Activated CD4-positive, alpha-beta T cell treated with anti-CD3 and anti-CD28 coated beads, Interleukin-2, amount 50 U/mL, for 48 hours (primary cell): ENCODE data around the gene CXADR.
"Not testable (repeated sequence)": the region's sequence is repeated elsewhere in the genome, so short reads cannot be mapped to it uniquely, and the experiment has no call there.

Source experiments
- DNase-seq, 2 experiments: peaks; one replicate each; pipeline ENCODE4 v3.0.0-alpha.2; 2020

CXADR gene

DNA sequence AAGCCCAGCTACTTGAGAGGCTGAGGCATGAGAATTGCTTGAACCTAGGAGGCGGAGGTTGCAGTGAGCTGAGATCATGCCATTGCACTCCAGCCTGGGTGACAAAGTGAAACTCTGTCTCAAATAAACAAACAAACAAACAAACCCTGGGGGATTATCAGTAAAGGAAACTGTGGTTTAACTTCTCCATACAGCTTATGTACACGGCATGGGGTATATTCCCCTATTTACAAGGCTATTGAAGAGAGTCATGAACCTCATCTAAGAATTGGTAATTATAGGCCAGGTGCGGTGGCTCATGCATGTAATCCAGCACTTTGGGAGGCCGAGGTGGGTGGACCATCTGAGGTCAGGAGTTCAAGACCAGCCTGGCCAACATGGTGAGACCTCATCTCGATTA, 9.9 kb upstream of the CXADR start:
- DNase-seq: not testable (repeated sequence)

DNA sequence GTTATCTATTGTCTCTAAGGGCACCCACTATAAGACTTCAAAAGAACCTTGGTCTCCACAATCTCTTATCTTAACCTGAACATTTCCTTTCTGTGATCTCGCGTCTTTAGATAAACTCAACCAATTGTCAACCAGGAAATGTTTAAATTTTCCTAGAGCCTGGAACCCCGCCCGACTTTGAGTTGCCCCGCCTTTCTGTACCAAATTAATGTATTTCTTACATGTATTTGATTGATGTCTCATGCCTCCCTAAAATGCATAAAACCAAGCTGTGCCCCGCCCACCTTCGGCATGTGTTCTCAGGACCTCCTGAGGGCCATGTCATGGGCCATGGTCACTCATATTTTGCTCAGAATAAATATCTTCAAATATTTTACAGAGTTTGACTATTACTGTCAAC, 5.9 kb upstream of the CXADR start:
- DNase-seq: no peak

DNA sequence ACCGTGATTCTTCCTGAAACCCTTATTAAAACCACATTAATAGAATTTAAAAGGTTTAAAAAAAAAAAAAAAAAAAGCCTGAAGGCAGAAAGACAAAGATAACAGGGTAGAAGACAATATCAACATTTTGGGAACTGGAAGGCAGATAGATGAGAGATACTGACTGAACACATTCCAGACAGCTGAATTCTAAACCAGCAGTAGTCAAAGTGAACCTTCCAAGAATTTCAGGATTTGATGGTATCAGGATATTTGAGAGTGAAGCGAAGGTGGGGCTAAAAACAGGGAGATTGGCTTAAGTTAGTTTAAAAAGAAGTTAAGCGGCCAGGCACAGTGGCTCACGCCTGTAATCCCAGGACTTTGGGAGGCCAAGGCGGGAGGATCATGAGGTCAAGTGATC, 5.3 kb upstream of the CXADR start:
- no peak for DNase-seq

DNA sequence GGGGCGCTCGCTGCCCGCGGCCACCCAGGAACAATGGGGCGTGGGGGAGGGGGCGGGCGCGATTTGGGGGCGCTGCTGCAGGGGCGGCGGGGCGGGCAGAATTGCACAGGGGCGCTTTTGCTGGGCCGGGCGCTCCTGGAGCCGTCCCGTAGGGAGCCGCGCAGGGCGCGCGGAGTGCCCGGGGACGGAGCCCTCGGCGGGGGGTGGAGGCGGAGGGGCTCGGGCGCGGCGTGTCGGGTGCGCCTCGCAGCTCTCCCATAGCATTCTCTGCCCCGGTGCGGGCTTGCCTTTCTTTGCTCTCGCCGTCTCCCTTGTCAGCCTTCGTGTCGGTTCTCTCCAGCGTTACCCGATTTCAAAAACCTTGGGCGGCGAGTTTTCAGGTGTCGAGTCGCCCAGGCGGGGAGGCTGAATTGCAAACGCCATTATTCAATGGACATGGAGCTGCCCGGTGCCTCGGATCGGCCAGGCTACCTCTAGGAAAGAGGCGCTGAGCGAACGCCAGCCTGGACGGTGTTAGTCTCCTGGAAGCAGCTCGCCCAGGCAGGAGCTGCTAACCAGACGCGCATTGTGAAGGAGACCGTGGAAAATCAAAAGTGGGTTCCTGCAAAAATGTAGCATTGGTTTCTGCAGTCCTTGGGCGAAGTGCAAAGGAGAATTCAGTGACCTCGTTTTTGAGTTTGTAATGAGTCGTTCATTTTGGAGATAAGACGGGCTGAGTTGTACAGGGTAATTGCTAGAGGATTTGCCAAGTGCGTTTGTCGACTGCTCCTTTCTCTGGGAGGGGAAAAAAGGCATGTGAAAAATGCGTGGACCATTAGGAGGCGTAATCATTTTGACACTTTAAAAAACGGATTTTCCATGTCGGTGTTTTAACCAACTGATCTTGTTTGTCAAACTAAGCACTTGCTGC, 626 bp downstream of the CXADR start:
- DNase-seq: peak; percentile 23 to 30

DNA sequence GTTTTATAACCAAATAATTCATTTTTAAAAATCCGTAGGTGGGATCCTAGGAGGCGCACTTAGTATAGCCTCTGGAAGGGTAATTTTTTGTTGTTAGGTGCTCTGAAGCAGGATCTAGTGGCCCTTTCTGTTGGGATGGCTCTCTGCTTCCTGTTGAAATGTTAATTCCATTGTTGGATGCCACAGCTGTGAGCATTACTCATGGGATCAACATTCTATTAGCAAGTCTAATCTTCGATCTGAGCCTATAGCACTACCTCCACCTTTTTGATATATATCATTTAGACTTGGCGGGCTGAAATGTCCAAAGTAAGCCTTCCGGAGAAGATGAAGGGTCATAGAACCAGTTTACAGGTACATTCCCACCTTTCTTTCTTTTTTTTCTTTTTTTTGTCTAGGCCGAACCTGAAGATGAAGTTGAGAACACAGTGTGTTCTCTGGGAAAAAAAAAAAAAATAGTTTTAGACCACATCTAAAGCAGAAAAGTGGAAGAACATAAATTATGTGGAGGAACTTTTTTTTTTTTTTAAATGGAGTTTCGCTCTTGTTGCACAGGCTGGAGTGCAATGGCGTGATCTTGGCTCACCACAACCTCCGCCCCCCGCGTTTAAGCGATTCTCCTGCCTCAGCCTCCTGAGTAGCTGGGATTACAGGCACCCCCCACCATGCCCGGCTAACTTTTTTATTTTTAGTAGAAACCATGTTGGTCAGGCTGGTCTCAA, 1.4 kb downstream of the CXADR start:
- DNase-seq: no peak

DNA sequence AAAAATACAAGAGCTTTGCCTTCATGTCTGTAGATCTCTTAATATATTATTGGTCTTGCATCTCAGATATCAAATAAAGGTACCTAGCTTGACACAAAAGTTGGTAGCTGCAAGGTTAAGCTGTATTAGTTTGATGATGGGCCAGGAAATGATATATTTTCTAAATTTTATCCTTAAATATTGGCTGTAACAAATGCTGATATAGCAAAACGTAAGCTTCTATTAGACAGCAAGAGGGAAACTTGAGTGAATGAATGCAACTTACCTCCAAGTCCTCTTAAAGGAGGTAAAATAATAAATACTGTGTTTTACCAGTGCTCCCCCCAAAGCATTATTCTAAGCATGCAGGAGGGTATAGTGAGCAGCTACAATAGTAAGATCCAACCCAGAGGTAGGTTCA, 4.2 kb downstream of the CXADR start:
- DNase-seq: not testable (repeated sequence)

DNA sequence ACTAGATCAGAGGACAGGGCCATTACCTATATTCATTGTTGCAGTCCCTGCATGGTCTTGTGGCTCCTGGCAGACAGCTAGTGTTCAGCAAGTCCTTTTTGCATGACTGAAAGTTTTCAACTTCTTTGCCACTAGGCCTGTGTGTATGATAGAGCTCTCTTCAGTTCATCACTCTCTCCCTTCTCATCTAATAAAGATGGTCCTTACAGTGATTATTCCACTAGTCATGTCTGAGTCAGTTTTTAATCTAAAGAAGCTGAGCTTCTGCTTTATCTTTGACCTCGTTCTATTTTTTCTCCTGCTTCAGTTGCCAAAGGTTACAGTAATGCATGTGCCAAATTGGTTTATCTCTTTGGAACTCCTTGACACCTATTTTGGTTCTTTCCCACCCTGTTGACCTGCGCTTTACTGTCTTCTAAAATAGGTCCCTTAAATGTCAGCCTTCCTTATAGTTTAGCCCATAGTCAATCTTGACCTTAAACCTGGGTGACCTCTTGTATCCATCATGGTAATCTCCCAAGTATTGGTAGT, 6.4 kb downstream of the CXADR start:
- no peak for DNase-seq

DNA sequence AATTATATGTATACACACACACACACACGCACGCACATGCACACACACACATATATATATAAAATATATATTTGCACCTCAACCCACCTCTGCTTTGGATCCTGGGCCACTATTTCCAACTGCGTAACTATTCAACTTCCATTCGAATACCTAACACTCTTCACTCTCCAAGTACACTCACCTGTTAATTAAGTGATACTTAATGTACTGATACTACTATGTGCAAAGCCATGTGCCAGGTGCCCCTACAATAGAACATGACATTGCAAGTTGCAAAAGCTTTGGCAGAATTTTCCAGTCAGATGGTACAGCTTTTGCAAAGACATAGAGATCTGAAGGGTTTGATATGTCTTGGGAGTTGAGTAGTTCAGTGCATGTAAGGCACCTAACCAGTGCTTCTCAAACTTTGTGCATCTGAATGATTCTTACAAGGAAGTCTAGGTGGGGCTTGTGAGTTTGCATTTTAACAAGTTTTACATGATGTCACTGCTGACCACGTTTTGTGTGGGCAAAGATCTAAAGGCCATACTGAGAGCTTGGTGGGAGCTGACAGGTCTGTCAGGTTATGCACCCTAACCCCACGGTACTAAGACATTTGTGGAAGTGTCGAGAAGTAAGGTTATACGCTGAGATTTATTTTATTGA, 7.2 kb downstream of the CXADR start:
- no peak for DNase-seq

DNA sequence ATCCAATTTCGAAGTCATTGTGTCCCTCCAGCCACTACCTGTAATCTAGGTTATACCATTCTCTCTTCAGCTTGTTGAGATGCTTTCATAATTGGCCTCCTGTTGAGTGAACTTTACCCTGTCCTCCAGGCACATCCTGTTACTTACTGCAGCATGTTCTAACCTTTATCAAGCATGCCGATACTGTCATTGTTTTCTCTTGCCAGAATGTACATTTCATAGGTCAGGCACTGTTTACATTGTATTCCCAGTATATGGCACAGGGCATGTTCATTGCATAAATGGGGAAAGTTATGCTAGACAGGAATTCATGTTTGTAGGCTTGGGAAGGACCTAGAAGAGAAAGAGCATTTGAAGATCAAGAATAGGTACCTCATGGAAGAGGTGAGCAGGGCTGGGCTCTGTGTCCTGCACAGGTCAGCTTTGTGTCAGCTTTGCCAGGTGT, 10.2 kb downstream of the CXADR start:
- DNase-seq: no peak

DNA sequence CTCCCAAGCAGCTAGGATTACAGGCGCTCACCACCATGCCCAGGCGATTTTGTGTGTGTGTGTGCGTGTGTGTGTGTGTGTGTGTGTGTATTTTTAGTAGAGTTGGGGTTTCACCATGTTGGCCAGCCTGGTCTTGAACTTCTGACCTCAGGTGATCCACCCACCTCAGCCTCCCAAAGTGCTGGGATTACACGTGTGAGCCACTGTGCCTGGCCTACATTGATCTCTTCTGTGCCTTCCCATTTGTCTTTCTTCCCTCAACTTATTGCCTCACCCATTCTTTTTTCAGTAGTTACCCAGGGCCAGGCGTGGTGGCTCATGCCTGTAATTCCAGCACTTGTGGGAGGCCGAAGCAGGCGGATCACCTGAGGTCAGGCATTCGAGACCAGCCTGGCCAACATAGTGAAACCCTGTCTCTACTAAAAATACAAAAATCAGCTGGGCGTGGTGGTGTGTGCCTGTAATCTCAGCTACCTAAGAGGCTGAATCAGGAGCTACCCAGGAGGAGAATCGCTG, 11.2 kb downstream of the CXADR start:
- not testable (repeated sequence) for DNase-seq

DNA sequence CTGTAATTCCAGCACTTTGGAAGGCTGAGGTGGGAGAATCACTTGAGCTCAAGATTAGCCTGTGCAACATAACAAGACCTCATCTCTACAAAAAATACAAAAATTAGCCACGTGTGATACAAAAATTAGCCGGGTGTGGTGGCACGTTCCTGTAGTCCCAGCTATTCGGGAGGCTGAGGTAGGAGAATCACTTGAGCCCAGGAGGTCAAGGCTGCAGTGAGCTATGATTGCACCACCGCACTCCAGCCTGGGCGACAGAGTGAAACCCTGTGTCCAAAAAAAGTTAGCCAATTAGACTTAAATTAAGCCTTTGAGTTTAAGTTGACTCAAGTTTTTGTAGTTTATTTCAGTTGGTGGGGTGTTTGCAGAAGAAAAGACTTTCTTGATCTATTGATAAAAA, 11.8 kb downstream of the CXADR start:
- DNase-seq: no peak

DNA sequence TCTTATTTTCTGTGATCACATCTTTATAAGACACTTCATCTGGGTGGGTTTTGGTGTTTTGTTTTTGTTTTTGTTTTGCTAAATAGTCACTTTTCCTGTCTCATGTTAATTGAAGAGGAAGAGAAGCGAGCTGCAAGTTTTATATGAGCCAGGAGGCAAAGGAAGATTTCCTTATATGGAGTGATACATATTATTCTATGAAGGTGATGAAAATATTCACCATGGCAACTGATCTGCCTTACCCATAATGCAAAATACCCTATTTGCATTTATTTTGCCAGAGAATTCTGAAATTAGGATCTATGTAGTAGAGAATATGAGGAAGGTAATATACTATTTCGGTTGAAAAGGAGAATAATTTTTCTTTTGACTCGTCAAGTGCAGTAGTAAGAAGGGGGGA, 13.9 kb downstream of the CXADR start:
- no peak for DNase-seq

DNA sequence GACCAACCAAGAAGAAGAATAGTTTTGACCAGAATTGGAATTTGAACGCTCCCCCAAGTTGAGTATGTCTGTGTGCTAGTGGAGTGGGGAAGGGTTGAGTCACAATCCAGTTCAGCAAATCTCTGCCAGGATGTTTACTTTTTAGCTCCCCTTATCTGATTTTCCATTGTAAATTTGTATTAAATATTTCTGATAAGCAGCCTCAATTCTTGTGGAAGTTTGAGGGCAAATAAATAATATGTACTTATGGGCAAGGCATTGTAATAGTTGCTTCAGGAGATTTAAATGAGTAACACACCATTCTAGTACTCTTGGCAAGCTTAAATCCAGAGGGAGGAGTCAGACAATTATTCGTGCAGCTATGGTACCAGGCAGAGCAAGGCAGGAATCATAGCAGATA, 14.4 kb downstream of the CXADR start:
- DNase-seq: no peak

DNA sequence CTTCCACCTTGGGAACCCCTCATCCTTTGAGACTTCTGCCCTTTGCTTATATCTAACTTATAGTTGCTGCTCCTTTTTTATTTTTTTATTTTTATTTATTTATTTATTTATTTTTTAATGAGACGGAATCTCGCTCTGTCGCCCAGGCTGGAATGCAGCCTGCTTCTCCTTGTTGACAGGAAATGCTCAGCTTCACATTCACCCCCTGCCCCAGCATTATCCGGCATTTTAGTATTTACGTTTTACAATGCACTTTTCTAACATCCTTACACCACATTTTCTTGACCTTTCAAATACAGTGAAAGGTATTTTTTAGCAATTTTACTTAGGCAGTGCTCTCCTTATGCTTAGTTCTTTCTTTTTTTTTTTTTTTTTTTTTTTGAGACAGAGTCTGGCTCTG, 14.9 kb downstream of the CXADR start:
- no peak for DNase-seq

DNA sequence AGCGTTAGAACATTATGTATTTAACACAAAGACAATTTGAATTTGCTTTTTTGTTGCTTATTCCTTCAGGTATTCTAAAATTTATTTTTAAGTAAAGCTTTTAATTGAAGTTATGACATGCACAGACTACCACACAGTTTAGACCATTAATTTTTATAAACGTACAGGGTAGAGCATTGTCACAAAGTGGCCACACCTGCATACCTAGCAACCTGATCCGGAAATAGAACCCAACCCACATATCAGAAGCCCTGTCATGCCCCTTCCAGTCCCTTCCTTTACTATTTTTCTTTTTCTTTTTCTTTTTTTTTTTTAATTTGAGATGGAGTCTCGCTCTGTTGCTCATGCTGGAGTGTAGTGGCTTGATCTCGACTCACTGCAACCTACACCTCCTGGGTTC, 16.8 kb downstream of the CXADR start:
- no peak for DNase-seq

DNA sequence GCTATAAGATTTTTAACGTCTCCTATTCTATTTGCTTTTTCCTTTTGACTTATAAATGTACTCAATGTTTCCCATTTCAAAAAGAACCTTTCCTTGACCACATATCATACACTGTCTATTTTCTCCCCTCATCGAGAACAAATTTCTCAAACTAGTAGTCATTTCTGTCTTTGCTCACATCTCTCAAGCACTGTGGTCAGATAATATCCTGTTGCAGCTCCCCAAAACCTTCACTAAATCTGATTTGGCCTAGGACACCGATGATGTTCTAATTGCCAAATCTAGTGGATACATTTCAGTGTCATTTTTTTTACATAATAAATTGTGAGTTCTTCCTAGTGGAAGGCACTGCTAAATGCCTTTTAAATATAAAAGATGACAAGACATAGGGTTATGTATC, 19.4 kb downstream of the CXADR start:
- no peak for DNase-seq

DNA sequence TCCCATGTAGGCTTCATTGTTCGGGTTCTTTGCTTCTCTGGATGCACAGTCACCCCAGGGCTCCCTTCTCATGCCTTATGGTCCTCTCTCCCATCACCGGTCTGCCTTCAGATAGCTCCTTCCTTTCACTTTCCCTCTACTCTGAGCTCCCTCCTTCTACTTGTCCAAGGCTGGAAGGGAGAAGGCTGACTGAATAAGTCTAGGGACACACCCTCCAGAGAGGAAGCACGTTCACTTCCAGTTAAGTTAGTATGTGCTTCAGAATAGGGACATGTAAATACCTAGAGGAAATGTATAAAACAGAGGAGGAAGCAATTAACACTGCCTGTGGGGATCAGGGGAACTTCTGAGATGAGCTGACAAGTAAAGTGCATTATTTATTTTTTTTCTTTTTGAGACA, 23.5 kb downstream of the CXADR start:
- DNase-seq: no peak

DNA sequence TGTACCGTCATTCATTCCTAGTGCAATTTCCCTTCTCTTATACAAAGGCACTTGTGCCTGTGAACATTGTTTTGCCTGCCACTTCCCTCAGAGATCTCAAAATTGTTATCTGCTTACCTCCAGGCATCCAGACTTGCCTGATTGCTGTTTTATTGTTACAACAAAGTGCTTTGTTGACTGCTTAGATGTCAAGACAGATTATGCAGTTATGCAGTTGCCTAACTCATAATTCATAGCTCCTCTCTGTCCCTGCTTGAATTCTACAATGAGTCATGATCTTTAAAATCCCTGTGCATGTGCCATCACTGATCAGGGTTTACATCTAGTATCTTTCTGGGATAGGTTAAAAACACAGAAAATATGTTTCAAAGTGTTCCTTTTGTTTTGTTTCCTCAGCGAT, 24.5 kb downstream of the CXADR start:
- DNase-seq: no peak

DNA sequence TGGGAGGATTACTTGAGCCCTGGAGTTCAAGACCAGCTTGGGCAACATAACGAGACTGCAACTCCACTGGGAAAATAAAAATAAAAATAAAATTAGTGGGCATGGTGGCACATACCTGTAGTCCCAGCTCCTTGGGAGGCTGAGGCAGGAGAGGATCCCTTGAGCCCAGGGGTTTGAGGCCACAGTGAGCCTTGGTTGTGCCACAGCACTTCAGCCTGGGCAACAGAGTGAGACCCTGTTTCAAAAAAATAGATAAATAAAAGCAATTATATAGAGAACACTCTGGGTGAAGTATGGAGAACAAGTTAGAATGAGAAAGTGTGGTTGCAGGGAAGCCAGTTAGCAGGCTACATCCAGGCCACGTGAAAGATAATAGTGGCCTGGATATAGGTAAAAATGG, 25.7 kb downstream of the CXADR start:
- no peak for DNase-seq

DNA sequence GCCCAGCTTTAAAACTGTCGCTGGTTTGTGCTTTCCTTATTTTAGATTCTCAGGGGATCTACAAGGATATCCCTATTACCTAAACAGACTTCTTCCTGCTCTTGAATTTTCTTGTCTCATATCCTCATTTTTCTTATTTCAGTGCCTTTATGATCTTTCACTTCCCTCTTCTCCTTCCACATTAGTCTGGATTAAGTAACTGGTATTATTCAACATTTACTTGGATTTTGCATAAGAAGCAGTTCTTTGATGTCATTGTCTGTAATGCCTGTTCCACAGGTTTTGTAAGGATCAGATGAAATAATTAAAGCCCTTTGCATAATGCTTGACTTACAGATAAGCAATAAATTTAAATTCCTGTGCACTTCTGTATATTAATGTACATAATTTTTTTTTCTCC, 26.5 kb downstream of the CXADR start:
- no peak for DNase-seq

DNA sequence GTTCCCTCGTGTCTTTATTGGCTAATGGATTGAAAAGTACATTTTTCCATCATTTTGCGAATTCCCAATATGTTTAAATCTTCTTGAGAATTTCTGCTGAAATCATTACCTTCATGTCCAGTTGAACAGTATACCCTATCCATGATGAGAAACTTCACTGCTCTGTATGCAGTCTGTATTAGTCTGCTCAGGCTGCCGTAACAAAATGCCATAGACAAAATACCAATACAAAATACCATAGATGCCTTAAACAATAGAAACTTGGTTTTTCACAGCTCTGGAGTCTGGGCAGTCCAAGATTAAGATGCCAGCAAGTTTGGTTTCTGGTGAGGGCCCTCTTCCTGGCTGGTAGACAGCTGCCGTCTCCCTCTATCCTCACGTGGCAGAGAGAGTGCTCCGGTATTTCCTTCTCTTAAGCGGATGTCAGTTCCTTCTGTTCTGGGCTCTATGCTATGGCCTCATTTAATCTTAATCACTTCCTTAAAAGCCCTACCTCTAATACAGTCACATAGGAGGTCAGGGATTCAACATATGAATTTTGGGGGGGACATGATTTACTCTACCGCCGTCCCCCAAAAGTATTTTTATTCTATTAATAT, 27.0 kb downstream of the CXADR start:
- no peak for DNase-seq

DNA sequence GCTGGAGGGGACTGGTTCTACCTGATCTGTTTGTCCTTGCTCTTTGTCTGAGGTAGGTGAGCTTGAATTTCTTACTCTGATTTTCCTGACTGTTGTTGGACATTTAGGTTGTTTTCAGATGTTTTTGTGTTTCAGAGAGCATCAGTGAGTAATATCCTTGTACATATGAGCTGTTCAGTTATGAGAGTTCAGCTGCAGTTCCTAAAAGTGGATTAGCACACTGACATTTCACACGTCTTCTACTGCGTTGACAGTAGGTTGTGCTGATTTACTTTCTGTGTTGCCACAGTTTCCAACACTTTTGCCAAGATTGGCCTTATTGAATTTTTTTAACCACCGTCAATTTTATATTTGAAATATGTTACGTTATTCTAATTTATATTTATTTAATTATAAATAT, 27.7 kb downstream of the CXADR start:
- no peak for DNase-seq
